Smooth muscle cell of the brain vasculature (primary cell): ENCODE measurements around the gene POLG2.
"Not testable (repeated sequence)": the region's sequence is repeated elsewhere in the genome, so short reads cannot be mapped to it uniquely, and the experiment has no call there.

Experiments used
- DNase-seq: peaks from one replicate; pipeline ENCODE4 v3.0.0-alpha.2; 2012; ENCODE audit warnings: low read depth, low spot score

Gene POLG2

DNA sequence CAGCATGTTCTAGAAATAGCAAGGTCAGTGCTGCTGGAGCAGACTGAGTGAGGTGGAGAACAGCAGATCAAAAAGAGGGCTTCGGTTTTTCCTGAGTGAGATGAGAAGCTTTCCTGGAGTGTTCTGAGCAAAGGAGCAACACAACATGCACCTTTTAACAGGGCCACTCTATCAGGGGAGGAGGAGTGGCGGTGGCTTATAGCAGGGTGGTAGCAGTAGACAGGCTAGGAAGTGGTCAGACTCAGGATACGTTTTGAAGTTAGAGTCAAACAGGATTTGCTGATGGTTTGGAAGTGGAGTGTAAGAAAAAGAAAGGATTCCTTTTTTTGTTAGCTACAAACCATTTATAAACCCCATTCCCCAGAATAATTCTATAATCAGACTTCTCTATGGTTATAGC is 12.5 kb downstream of the POLG2 start:
- no peak for DNase-seq

DNA sequence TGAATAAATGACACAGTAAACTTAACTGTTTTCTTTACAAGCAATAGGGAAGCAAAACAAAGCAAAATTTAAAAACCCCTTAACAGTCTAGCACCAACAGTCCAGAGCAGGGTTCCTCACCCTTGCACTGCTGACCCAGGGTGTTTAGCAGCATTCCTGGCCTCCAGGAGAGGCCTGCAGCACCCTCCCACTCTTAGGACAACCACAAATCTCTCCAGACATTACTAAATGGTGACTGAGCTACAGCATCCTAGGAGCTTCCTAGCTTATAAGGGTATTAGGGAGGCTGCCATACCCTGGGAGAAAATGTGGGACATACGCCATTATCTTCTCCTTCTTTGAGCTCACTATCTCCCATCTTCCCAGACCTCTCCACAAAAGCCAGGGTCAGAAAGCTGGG is 15.9 kb downstream of the POLG2 start:
- no peak for DNase-seq

DNA sequence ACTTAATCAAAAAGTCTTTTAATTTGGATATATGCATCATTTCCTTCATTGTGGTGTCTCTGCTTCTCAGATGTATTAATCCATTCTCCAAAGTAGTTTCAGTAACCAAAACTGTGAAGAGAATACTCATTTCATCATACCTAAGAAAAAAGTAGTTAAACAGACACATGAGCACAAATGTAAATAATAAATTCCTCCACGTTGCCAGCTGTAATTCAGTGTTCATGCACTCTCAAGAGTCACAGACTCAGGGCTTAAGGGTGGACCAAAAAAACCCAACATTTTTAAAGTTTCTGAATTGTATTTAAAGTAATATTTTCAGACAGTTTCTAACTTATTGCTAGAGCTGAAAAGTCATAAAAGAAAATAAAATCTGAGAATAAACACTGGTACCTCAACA is 19.0 kb downstream of the POLG2 start:
- no peak for DNase-seq

DNA sequence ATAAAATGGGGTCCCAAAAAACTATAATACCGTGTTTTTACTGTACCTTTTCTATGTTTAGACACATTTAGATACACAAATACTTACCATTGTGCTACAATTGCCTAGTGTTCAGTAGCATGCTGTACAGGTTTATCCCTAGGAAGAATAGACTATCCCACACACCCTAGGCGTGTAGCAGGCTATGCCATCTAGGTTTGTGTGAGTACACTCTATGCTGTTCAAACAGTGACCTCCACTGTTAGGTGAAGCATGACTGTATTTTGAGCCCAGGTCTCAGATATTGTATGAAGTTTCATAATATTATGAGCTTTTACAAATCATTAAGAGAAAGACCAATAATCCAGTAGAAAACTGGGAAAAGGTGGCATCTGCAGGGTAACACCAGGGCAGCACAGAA is 24.3 kb downstream of the POLG2 start:
- no peak for DNase-seq

DNA sequence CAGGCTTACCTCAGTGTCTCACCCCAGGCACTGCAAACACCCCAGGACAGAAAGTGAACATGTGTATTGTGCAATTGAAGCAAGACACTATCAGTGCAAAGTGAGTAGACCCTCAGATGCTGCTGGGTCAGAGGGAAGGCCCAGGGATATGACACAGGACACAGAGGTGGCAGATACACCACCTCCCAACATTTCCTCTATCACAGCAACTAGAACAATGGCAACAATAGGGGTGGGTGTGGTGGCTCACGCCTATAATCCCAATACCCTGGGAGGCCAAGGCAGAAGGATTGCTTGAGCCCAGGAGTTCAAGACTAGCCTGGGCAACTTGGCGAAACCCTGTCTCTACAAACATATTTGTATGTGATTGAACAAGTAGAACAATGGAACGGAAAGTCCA is 25.4 kb downstream of the POLG2 start:
- DNase-seq = no peak

DNA sequence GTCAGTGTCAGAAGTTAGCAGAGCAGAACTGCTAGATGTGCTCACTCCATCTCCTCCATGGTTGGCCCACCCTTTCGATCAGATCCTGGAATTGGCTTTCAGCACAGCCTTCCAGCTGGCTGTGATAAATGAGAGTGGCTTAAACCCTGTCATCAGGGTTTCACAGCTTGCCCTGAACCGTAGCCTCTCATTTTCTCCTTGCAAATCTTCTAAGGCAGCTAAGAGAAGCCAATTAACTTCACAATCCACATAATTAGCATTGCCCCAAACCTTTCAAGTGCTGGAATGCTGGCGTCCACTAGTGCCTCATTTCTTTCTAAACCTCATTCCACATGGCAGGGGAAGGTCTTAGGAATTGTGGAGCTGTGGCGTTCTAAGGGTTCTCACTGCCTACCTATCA is 26.2 kb downstream of the POLG2 start:
- DNase-seq = no peak

DNA sequence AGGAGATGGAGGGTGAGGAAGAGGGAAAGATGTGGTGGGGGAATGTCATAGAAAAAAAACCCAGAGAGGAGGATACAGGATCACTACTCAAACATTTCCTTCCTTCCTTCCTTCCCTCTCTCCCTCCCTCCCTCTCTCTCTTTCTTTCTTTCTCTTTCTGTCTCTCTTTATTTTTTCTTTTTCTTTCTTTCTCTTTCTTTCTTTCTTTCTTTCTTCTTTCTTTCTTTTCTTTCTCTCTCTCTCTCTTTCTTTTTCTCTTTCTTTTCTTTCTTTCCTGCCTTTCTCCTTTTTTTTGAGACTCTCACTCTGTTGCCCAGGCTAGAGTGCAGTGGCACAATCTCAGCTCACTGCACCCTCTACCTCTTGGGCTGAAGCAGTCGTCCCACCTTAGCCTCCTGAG is 30.0 kb downstream of the POLG2 start:
- DNase-seq = not testable (repeated sequence)

DNA sequence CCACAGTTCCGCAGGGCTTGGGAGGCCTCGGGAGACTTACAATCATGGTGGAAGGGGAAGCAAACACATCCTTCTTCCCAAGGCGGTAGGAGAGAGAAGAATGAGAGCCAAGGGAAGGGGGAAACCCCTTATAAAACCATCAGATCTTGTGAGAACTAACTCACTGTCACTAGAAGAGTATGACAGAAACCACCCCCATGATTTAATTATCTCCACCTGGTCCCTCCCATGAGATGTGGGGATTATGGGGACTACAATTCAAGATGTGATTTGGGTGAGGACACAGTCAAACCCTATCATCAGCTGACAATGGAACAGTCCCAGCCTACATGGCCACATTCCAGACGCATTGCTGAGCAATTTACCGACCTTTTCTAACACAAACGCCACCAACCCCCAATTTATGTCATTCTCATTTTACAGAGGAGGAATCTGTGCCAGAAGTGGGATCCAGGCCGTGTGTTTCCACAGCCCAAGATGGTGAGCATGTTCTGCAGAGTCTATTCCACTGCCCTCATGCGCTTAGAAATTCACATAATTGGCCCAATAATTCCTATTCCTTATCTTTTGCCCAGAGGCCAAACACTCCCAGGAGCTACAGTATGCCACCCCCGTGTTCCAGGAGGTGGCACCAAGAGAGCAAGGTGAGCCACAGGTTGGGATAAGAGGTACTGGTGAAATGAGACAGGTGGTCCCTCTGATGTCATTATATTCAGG is 30.7 kb downstream of the POLG2 start:
- no peak for DNase-seq

DNA sequence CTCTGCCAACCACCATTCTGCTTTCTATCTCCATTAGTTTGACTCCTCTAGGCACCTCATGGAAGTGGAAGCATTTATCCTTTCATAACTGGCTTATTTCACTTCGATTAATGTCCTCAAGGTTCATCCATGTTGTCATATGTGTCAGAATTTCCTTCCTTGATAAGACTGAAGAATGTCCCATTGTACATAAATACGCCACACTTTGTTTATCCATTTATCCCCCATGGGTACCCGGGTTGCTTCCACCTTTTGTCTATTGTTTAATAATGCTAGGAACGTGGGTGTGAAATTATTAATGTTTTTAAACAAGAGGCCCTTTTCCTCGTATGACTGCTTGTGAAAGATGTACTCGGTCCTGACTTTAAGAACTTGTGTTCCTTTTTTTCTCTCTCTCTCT is 35.1 kb downstream of the POLG2 start:
- no peak for DNase-seq

DNA sequence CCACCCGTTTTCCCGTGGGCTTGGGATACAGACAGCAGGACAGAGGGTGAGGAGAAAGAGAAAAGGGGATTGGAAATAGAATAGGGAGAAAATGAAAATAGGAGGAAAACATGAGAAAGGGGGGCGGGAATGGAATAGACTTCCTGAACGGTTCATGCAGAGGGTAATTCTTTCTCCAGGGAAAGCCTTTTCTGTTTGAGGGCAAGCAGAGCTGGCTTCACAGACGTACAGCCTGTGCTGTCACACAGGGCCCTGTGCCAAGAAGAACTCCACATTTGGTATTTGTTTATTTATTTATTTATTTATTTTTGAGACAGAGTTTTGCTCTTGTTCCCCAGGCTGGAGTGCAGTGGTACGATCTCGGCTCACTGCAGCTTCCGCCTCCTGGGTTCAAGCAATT is 35.9 kb downstream of the POLG2 start:
- DNase-seq = no peak

DNA sequence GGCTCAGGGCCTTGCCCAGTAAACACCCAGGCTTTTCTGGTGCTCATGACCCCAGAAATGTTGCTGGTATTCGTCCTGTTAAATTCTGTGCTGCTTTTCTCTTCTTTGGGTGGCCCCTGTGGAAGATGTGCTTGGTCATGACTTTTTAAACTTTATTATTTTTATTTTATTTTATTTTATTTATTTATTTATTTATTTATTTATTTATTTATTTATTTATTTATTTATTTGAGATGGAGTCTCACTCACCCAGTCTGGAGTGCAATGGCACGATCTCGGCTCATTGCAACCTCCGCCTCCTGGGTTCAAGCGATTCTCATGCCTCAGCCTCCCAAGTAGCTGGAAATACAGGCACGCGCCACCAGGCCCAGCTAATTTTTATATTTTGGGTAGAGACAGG is 37.0 kb downstream of the POLG2 start:
- DNase-seq = not testable (repeated sequence)

DNA sequence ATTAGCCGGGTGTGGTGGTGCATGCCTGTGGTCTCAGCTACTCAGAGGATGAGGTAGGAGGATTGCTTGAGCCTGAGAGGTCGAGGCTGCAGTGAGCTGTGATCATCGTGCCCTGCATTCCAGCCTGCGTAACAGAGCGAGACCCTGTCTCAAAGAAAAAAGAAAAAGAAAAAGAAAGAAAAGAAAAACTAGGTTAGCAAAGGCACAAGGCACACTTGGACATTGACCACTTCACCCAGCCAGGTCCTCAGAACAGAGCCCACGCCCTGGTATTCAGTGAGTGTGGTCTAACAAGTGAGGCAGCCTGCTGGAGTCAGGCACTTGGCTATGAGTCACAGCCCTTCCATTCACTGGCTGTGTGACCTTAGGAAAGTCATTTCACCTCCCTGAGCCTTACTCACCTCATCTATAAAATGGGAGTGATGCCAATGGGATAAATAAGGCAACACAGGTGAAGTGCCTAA is 37.5 kb downstream of the POLG2 start:
- DNase-seq = no peak

DNA sequence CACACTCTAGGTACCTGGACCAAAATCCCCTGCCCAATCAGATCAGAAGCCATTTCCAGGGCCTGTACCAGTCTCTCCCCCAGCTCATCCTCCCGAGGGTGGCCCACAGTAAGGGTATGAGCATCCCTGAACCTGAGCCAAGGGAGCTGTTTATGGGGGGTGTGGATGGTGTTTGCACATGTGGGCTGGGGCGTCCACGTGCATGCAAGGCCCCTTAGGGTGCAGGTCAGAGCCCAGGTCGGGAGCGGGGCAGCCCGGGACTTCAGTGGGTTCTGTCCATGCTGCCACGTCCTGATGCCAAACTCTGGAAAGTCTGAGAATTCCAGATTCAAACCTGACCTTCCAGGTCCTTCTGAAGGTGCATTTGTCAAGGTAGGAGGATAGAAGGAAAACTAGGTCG is 38.1 kb downstream of the POLG2 start:
- DNase-seq = no peak

DNA sequence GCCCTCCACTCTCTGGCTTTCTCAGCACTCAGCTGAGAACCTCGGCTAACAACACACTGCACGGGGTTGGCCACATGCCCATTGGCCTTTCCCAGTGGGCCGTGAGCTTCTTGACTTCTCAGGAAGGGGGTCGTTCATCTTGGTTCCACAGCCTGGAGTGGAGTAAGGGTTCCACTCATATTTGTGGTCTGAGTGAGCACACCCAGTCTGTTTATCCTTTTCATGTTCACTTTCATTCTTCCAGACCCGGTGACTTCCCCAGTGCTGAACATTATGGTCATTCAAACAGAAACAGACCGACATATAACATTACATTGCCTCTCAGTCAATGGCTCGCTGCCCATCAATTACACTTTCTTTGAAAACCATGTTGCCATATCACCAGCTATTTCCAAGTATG is 39.7 kb downstream of the POLG2 start:
- peak; percentile 76 for DNase-seq

DNA sequence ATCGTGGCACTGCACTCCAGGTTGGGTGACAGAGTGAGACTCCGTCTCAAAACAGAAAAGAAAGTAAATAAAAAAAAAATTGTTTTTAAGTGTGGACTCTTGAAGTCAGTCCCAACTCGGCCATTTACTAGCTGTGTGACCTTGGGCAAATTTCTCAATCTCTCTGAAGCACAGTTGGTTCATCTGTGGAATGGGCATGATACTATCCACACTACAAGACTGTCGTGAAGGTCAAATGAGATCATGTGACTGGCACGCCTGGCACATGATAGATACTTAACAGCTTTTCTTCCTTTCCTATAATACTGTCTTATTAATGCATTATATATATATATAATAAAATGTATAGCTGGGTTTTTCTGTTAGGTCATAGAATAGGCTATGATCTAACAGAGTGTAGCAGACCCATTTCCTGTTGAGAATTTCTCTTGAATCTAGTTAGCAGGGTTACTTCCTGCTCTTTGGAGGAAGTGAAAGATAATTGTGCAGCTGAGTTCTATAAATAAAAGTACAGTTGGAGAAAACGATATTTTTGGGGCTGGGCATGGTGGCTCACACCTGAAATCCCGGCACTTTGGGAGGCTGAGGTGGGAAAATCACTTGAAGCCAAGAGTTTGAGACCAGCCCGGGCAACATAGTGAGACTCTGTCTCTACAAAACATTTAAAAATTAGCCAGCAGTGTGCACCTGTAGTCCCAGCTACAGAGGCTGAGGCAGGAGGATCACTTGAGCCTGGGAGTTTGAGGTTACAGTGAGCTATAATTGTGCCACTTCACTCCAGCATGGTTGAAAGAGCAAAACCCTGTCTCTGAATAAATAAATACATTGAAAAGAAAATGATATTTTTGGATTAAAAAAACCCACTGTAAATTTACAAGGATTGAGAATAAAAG is 40.6 kb downstream of the POLG2 start:
- no peak for DNase-seq

DNA sequence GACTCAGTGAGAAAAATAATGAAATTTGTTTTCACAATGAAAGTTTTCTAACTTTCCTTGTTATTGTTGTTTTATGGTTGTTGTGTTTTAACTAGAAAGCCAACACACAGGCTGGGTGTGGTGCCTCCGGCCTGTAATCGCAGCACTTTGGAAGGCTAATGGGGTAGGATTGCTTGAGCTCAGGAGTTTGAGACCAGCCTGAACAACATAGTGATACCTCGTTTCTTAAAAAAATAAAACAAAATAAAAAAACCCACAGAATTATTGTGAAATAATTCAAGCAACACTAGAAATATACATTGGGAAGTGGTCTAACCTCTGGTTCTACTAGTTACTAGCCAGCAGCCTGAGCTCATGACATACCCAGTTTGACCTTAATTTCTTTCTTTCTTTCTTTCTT is 47.3 kb downstream of the POLG2 start:
- no peak for DNase-seq

DNA sequence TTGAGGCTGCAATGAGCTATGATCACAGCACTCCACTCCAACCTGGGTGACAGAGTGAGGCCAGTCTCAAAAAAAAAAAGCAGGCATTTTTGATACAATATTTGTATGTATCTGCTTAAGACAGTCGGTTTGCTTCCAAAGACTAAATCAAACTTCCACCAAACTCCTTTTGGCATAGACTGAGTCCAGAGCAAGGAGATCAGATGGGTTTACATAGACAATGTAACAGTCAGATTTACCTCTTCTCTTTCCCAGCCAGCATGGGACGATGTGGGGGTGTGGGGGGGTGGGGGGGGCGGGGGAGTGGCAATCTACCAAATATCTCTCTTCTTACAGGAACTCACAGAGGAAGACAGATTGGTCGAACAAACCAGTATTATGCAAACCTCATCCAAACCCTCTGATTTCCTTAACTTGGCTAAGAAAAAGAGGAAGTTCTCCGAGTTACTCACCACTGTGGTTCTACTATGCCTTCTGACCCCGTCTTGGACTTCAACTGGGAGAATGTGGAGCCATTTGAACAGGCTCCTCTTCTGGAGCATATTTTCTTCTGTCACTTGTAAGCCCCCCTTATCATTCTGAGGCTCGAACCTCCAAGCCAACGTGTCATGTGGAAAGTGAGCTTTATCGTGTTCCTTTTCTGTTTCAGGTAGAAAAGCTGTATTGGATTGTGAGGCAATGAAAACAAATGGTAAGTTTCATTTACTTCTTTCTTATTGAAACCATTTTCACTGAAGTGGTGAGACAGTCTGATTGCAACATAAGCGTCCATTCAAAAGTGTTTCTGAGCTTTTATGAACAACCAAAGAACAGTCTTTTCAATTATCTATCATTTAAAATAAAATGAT is 48.0 kb downstream of the POLG2 start, which contains the start of gene MILR1:
Gene MILR1, plus strand, starts transcription at position 451 of the 848 bp plus-strand sequence. Its CDS starts 54 bp downstream, at position 505.
- DNase-seq = peak; percentile 44

DNA sequence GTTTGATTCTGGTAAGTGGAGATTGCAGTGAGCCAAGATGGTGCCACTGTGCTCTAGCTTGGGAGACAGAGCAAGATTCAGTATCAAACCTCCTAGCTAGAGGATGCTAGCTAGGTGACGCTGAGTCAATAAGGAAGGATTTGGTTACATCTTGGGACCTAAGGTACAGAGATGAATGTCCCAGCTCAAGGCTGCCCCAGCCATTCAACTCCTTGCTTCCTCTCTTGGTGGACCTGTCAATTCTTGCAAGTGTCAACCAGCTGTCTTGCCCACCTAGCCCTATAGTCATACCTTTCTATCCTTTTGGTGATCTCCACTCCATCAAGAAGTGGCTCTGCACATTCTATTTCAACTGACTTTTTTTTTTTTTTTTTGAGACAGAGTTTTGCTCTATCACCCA is 49.3 kb downstream of the POLG2 start:
- no peak for DNase-seq

DNA sequence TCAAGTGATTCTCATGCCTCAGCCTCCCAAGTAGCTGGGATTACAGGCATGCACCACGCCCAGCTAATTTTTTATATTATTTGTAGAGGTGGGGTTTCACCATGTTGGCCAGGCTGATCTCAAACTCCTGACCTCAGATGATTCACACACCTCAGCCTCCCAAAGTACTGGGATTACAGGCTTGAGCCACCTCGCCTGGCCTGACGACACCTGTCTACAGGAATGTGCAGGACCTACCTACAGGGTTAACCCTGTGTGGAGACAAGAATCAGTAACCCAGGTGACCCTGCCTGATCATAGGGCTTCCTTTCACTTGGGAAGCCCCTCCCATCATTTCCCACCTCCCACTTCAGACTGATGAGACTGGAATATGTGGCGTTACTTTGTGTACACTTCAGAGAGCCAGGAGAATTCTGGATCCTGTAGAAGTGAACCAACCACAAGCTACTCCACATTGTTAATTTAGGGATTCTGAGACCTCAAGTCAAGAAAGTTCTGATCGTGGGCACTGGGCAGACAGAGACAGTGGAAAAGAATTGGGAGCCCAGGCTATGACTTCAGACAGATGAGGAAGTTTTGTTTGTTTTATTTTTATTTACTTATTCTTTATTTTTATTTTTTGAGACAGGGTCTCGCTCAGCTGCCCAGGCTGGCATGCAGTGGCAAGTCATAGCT is 53.6 kb downstream of the POLG2 start:
- no peak for DNase-seq

DNA sequence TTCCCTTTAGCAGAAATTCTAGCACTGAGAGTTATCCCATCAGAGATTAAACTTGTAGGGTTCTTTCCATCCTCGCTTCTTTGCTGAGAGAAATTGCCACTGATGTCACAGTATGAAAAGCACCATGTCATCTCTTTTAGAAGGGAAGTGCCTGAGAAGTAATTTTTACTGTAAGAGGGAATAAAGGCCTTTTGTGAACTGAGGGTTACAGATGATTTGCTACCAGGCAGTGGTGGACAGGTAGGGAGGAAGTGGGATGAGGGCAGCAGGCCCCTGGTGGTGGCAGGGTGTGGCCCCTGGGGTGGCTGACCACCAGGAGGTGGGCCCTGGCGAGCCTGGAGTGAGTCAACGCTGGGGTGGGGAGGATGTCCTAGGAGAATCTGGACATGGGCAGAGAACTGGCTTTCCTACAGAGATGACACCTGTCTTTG is 54.3 kb downstream of the POLG2 start:
- no peak for DNase-seq
